ENCODE measurements around the gene DUSP7.

The DUSP7 gene

GRCh38 chr3:52070724-52071621 is 14.6 kb upstream of the DUSP7 start:
- Histone ChIP-seq H4K20me1 (ENCODE audit: control insufficient read depth, insufficient read depth, low read depth, low read length) (no peaks in the 10 kb centered on the region), H3K9me3 (ENCODE audit: control insufficient read depth, insufficient read depth, low read length) (no peaks in the 10 kb centered on the region), H3K79me2 (ENCODE audit: control insufficient read depth, low read length) (no peaks in the 10 kb centered on the region), H3F3A (ENCODE audit: control insufficient read depth, insufficient read depth) (no peaks in the 10 kb centered on the region), H3K9me2 (replicated peaks; ENCODE audit: control insufficient read depth, low read length) (no peaks in the 10 kb centered on the region), H3K4me3 (ENCODE audit: low read length) (no peak overlapping the region), H3K4me1 (ENCODE audit: control insufficient read depth, low read length) (no peaks in the 10 kb centered on the region), H3K27me3 (ENCODE audit: control insufficient read depth, low read length) (no peaks in the 10 kb centered on the region), H3K27ac (ENCODE audit: low read depth, low read length) (no peak overlapping the region), H3K4me2 (ENCODE audit: low read length) (no peak overlapping the region), H3K36me3 (ENCODE audit: control insufficient read depth, low read length) (peaks cover 3% of the 10 kb centered on the region)
- TF ChIP-seq, protein P1, sequence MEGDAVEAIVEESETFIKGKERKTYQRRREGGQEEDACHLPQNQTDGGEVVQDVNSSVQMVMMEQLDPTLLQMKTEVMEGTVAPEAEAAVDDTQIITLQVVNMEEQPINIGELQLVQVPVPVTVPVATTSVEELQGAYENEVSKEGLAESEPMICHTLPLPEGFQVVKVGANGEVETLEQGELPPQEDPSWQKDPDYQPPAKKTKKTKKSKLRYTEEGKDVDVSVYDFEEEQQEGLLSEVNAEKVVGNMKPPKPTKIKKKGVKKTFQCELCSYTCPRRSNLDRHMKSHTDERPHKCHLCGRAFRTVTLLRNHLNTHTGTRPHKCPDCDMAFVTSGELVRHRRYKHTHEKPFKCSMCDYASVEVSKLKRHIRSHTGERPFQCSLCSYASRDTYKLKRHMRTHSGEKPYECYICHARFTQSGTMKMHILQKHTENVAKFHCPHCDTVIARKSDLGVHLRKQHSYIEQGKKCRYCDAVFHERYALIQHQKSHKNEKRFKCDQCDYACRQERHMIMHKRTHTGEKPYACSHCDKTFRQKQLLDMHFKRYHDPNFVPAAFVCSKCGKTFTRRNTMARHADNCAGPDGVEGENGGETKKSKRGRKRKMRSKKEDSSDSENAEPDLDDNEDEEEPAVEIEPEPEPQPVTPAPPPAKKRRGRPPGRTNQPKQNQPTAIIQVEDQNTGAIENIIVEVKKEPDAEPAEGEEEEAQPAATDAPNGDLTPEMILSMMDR (IDR thresholded peaks at IDR 0.05; ENCODE audit: low read depth, low read length, poor library complexity, severe bottlenecking): no peak
- no peak for TF ChIP-seq EZH2phosphoT487 (IDR thresholded peaks at IDR 0.05; ENCODE audit: borderline replicate concordance, low read length)

- H3K4me1 ChIP-seq (ENCODE audit: control insufficient read depth, low read length): no peaks in the 10 kb centered on the region
- H3K36me3 ChIP-seq (ENCODE audit: control insufficient read depth, low read length): no peaks in the 10 kb centered on the region; the same call in 1 of the 2 replicates
- H3K79me2 ChIP-seq (ENCODE audit: control insufficient read depth, low read length): no peaks in the 10 kb centered on the region
- no peak overlapping the region for H3K4me3 ChIP-seq (ENCODE audit: low read length)
- no peak overlapping the region for H3K4me2 ChIP-seq (ENCODE audit: low read length)
- H3K9me3 ChIP-seq (ENCODE audit: control insufficient read depth, insufficient read depth, low read length): no peaks in the 10 kb centered on the region
- H3K9me2 ChIP-seq (replicated peaks; ENCODE audit: control insufficient read depth, low read length): no peaks in the 10 kb centered on the region
- H3K27me3 ChIP-seq (ENCODE audit: control insufficient read depth, low read length): no peaks in the 10 kb centered on the region
- H3F3A ChIP-seq (ENCODE audit: control insufficient read depth, insufficient read depth): no peaks in the 10 kb centered on the region
- H3K27ac ChIP-seq (ENCODE audit: low read depth, low read length): no peak overlapping the region
- H4K20me1 ChIP-seq (ENCODE audit: control insufficient read depth, insufficient read depth, low read depth, low read length): no peaks in the 10 kb centered on the region
- TF ChIP-seq EZH2phosphoT487 (IDR thresholded peaks at IDR 0.05; ENCODE audit: borderline replicate concordance, low read length): no peak
- TF ChIP-seq, protein P1 (IDR thresholded peaks at IDR 0.05; ENCODE audit: low read depth, low read length, poor library complexity, severe bottlenecking): no peak
Measured at GRCh38 chr3:52069855-52070254, 13.5 kb upstream of the DUSP7 start.

GRCh38 chr3:52069135-52069534 is 12.8 kb upstream of the DUSP7 start:
- TF ChIP-seq, protein P1 (IDR thresholded peaks at IDR 0.05; ENCODE audit: low read depth, low read length, poor library complexity, severe bottlenecking): no peak
- TF ChIP-seq EZH2phosphoT487 (IDR thresholded peaks at IDR 0.05; ENCODE audit: borderline replicate concordance, low read length): no peak
- Histone ChIP-seq H3K27ac (ENCODE audit: low read depth, low read length) (no peak overlapping the region), H3K9me3 (ENCODE audit: control insufficient read depth, insufficient read depth, low read length) (no peaks in the 10 kb centered on the region), H4K20me1 (ENCODE audit: control insufficient read depth, insufficient read depth, low read depth, low read length) (no peaks in the 10 kb centered on the region), H3K4me1 (ENCODE audit: control insufficient read depth, low read length) (no peaks in the 10 kb centered on the region), H3K9me2 (replicated peaks; ENCODE audit: control insufficient read depth, low read length) (no peaks in the 10 kb centered on the region), H3F3A (ENCODE audit: control insufficient read depth, insufficient read depth) (no peaks in the 10 kb centered on the region), H3K4me3 (ENCODE audit: low read length) (no peak overlapping the region), H3K36me3 (ENCODE audit: control insufficient read depth, low read length) (no peaks in the 10 kb centered on the region; the same call in 1 of the 2 replicates), H3K27me3 (ENCODE audit: control insufficient read depth, low read length) (no peaks in the 10 kb centered on the region), H3K4me2 (ENCODE audit: low read length) (no peak overlapping the region), H3K79me2 (ENCODE audit: control insufficient read depth, low read length) (no peaks in the 10 kb centered on the region)
